Measurements from ENCODE around the gene LGALS4. TPM values are rescaled to one million over a fixed set of nuclear protein-coding genes. Genes with fewer than 3 reads are reported as not detected.
"Not testable (repeated sequence)": the region's sequence is repeated elsewhere in the genome, so short reads cannot be mapped to it uniquely, and the experiment has no call there.

Gene LGALS4
- total and polyA plus RNA-seq, 7 donors, result 0.33 to 9,832 (median 13.2) TPM

DNA sequence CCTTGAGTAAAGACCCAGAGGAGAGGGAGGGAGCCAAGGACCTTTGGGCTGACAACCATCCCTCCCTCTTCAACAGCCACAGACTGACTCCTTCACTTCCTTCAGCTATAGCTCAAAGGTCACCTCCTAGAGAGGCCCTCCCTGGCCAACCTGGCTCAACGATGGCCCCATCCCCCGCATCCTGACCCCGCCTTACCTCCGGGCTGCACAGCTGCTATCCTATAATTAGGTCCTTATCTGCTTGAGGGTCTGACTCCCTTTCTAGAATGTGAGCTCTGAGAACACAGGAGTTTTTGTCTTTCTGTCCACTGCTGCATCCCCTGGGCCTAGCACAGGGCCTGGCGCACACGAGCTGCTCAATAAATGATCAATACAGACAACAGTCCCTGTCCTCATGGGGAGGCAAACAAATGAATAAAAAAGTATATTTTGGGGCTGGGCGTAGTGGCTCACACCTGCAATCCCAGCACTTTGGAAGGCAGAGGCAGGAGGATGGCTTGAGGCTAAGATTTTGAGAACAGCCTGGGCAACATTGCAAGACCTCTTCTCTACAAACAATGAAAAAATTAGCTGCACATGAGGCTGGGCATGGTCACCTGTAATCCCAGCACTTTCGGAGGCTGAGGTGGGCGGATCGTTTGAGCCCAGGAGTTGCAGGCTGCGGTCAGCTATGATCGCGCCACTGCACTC lies 6.6 kb upstream of the LGALS4 start:
- Histone ChIP-seq H3K4me3 (no peak overlapping the region), H3K4me1 (no peaks in the 10 kb centered on the region), H3K27me3 (no peaks in the 10 kb centered on the region), H3K36me3 (peaks cover 35 to 70% (median 41%) of the 10 kb centered on the region in 4 donors), H3K9me3 (no peaks in the 10 kb centered on the region), H3K27ac (peak overlapping the region in 1 of 4 donors; percentile 17)
- no peak for DNase-seq
- intact Hi-C loops (cut with DNase I), result no loop called here
- TF ChIP-seq EP300 (IDR thresholded peaks at IDR 0.05), result no peak
- WGBS, 2 donors, result 23 to 76% methylated on average over 13 of the region's 13 CpGs

DNA sequence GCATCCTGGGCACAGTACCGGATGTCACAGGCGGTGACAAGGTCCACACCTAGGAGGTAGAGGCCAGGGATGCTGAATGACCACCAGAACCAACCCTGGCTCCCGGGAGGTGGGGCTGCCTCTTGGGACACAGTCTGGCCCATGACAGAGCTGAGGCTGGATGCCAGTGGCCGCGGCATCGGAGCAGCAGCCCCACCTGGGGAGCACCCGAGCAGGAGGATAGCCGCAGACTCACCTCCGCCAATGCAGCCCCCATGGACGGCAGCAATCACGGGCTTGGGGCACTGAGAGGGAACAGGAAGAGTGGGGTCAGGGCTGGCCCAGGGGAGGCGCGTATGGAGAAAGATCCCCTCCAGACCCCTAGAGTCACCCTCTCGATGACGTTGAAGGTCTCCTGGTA lies 4.3 kb upstream of the LGALS4 start:
- H3K27ac ChIP-seq, result no peak overlapping the region
- H3K27me3 ChIP-seq, result no peaks in the 10 kb centered on the region
- H3K36me3 ChIP-seq, result peaks cover 28 to 58% (median 33%) of the 10 kb centered on the region in 4 donors
- TF ChIP-seq POLR2A (IDR thresholded peaks at IDR 0.05) (no peak), POLR2AphosphoS5 (IDR thresholded peaks at IDR 0.05) (no peak), EP300 (IDR thresholded peaks at IDR 0.05) (no peak)
- TF ChIP-seq, protein P1, sequence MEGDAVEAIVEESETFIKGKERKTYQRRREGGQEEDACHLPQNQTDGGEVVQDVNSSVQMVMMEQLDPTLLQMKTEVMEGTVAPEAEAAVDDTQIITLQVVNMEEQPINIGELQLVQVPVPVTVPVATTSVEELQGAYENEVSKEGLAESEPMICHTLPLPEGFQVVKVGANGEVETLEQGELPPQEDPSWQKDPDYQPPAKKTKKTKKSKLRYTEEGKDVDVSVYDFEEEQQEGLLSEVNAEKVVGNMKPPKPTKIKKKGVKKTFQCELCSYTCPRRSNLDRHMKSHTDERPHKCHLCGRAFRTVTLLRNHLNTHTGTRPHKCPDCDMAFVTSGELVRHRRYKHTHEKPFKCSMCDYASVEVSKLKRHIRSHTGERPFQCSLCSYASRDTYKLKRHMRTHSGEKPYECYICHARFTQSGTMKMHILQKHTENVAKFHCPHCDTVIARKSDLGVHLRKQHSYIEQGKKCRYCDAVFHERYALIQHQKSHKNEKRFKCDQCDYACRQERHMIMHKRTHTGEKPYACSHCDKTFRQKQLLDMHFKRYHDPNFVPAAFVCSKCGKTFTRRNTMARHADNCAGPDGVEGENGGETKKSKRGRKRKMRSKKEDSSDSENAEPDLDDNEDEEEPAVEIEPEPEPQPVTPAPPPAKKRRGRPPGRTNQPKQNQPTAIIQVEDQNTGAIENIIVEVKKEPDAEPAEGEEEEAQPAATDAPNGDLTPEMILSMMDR (IDR thresholded peaks at IDR 0.05), result no peak
- H3K4me1 ChIP-seq, result no peaks in the 10 kb centered on the region
- WGBS, 2 donors, result 94 to 95% methylated on average over 15 of the region's 15 CpGs
- no peak overlapping the region for H3K4me3 ChIP-seq
- no peaks in the 10 kb centered on the region for H3K9me3 ChIP-seq
- DNase-seq, result no peak
- intact Hi-C loops (cut with DNase I), result no loop called here

DNA sequence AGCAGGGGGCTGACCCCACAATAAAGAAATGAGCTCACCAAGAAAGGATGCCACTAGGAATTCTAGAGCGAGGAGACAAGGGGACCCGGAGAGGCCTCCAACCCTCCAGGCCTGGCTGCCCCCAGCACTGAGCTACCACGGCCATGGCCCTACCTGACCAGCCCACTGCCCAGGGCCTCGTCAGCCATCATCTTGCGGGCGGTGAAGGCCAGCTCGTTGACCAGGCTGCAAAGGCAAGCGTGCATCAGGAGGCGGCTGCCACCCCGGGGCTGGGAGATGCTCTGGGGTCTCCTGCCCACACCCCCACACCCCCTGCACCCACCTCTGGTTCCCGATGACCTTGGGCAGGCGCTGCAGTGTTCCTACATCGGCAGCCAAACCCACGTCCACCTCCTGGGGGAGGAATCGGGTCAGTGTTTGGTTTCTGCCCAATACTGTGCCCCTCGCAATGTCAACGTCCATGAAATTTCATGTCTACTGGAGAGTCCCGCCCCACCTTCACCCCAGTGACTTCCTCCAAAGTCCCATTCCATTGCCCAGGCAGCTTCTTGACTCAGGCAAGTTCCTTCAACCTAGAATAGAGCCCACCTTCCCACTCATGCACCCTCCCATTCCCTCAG lies 3.5 kb upstream of the LGALS4 start:
- DNase-seq, result no peak
- Histone ChIP-seq H3K4me3 (no peak overlapping the region), H3K27ac (no peak overlapping the region), H3K27me3 (no peaks in the 10 kb centered on the region), H3K4me1 (no peaks in the 10 kb centered on the region), H3K9me3 (no peaks in the 10 kb centered on the region), H3K36me3 (peaks cover 26 to 49% (median 31%) of the 10 kb centered on the region in 4 donors)
- intact Hi-C loops (cut with DNase I), result no loop called here
- WGBS, 2 donors, result 95% methylated on average over 18 of the region's 18 CpGs
- TF ChIP-seq EP300 (IDR thresholded peaks at IDR 0.05) (no peak), POLR2A (IDR thresholded peaks at IDR 0.05) (no peak), POLR2AphosphoS5 (IDR thresholded peaks at IDR 0.05) (no peak)
- TF ChIP-seq, protein P1 (IDR thresholded peaks at IDR 0.05), result no peak

DNA sequence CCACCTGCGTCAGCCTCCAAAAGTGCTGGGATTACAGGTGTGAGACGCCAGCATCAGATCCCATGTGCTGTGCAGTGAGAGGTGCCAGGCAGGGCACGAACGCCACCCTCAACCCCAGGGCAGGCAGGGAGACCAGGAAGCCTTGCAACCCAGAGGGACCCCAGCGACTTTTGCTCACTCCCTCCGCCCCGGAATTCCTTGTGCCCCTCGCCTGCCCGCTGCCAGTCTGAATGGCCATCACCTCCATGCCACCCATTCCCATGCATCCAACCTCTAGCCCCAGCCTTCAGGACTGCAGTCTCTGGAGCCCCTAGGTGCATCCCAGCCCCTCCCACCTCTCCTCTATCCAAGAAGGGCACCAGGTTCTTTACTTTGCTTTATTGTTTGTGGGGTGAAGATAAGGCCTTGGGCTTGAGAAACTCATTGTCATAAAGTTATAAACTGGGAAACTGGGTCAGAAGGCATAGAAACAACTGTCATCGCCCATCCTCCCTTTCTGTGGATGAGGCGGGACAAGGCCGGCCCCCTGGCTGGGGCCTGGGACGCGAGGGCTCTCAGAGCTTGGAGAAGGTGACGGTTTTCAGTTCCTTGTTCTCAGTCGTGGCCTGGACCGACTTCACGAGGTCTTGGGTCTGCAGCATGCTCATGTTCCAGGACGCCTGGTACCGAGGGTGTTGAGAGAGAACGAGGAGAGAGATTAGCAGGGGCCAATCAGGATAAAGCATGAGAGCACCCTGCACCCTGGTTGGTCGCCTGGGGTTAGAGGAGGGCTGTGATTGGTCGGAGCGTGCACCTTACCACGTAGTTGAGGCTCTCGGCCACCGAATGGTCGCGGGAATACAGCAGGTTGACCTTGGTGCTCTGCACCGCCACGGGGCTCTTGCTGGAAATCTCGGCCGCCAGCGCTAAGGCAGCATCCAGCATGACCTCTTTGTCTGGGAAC lies 2.6 kb upstream of the LGALS4 start:
- no peak overlapping the region for H3K27ac ChIP-seq
- H3K4me3 ChIP-seq, result no peak overlapping the region
- peaks cover 26 to 40% (median 31%) of the 10 kb centered on the region in 4 donors for H3K36me3 ChIP-seq
- no peaks in the 10 kb centered on the region for H3K27me3 ChIP-seq
- TF ChIP-seq POLR2A (IDR thresholded peaks at IDR 0.05) (no peak), POLR2AphosphoS5 (IDR thresholded peaks at IDR 0.05) (peak in 2 of 4 donors; percentile 9 to 15)
- no peak for DNase-seq
- H3K9me3 ChIP-seq, result no peaks in the 10 kb centered on the region
- intact Hi-C loops (cut with DNase I), result no loop called here
- no peaks in the 10 kb centered on the region for H3K4me1 ChIP-seq
- WGBS, 2 donors, result 20 to 76% methylated on average over 34 of the region's 34 CpGs

DNA sequence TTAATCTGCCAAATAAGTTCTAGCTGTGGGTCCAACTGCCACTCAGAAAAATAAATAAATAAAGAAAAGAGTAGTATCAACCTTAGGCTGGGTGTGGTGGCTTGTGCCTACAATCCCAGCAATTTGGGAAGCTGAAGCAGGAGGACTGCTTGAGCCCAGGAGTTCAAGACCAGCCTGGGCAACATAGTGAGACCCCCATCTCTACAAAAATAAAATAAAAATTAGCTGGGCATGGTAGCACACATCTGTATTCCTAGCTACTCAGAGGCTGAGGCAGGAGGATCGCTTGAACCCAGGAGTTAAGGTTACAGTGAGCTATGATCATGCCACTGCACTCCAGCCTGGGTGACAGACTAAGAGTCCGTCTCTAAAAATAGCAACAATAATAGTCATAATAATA lies 1.2 kb upstream of the LGALS4 start:
- H3K27me3 ChIP-seq; intact Hi-C loops (cut with DNase I); DNase-seq; H3K4me1 ChIP-seq; H3K9me3 ChIP-seq; H3K27ac ChIP-seq; H3K4me3 ChIP-seq: not testable (repeated sequence)
- H3K36me3 ChIP-seq, result peaks cover 26 to 39% (median 29%) of the 10 kb centered on the region in 4 donors
- WGBS, 2 donors, result 42 to 76% methylated on average over 2 of the region's 2 CpGs

DNA sequence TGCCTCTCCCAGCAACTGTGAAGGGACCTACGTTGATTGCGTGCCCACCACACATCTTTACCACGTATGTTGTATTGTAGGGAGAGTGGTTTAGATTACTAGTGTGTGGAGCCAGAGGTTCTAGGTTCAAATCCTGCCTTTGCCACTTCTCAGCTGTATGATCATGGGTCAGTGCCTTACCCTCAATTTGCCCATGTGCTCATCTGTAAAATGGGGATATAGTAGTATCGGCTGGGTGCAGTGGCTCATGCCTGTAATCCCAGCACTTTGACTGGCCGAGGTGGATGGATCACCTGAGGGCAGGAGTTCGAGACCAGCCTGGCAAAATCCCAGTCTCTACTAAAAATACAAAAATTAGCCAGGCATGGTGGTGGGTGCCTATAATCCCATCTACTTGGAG lies 578 bp upstream of the LGALS4 start:
- 21 to 77% methylated on average over 6 of the region's 6 CpGs for WGBS, 2 donors

More for the DNA sequence above, 578 bp upstream of the LGALS4 start:
- Histone ChIP-seq H3K4me3 (no peak overlapping the region), H3K27me3 (no peaks in the 10 kb centered on the region), H3K27ac (peak overlapping the region in 1 of 4 donors; percentile 18), H3K4me1 (no peaks in the 10 kb centered on the region), H3K36me3 (peaks cover 26 to 37% (median 29%) of the 10 kb centered on the region in 4 donors), H3K9me3 (no peaks in the 10 kb centered on the region)
- DNase-seq, result no peak
- intact Hi-C loops (cut with DNase I), result no loop called here
- TF ChIP-seq POLR2AphosphoS5 (IDR thresholded peaks at IDR 0.05), result no peak
- no peak for TF ChIP-seq POLR2A (IDR thresholded peaks at IDR 0.05)
- TF ChIP-seq, protein P1 (IDR thresholded peaks at IDR 0.05), result no peak
- TF ChIP-seq EP300 (IDR thresholded peaks at IDR 0.05), result no peak

Data from sigmoid colon (tissue), 7 donors.